GM19468 (cell line): ENCODE results near the gene CYP3A5.

Experiments
- ATAC-seq: cut with Tn5 transposase; IDR thresholded peaks from one replicate; pipeline ENCODE4 v1.9.1; 2021; ENCODE audit warnings: mild to moderate bottlenecking, moderate library complexity, moderate number of reproducible peaks; ENCODE audit not compliant: unreplicated experiment; ENCODE audit errors: extremely low read depth

CYP3A5 gene

DNA sequence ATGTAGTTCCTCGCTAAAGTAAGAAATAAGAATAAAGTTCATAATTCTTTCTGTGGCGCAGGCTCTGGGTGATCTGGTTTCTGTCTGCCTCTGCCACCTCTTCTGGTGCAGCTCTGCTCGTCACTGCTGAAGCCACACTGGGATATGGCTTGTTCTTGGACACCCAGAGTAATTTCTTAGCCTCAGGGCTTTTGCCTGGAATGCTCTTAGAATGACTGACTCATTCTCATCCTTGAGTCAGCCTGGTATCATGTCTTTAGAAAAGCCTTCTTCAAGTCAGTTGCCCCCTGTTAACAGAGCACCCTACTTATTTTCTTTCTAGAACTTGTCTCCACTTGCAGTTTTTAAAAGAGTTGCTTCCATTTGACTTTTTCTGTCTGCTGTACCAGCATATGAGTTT lies 61.1 kb downstream of the CYP3A5 start:
- ATAC-seq, result no peak

- ATAC-seq, result no peak
These were observed 62.5 kb downstream of the CYP3A5 start for GRCh38 chr7:99617192-99617781.

- ATAC-seq, result peak; percentile 88
These were observed 63.2 kb downstream of the CYP3A5 start, which contains the start of gene ZSCAN25 for GRCh38 chr7:99616359-99617191. Gene ZSCAN25, plus strand, starts transcription at chr7:99616946. Its CDS starts 2,661 bp downstream, at chr7:99619607.

DNA sequence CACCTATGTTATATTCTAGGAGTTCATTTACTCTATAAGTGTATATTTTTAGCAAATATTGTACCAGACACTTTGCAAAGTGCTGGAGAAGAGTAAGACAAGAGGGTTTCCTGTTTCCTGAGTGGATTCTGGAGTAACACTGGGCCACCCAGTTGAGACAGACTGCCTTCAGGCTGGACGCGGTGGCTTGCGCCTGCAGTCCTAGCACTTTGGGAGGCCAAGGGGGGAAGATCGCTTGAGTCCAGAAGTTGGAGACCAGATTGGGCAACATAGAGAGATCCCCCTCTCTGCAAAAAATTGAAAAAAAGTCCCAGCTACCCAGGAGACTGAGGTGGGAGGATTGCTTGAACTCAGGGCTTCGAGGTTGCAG lies 63.8 kb downstream of the CYP3A5 start:
- no peak for ATAC-seq

- no peak for ATAC-seq
These were observed 65.3 kb downstream of the CYP3A5 start for GRCh38 chr7:99614495-99614894.

DNA sequence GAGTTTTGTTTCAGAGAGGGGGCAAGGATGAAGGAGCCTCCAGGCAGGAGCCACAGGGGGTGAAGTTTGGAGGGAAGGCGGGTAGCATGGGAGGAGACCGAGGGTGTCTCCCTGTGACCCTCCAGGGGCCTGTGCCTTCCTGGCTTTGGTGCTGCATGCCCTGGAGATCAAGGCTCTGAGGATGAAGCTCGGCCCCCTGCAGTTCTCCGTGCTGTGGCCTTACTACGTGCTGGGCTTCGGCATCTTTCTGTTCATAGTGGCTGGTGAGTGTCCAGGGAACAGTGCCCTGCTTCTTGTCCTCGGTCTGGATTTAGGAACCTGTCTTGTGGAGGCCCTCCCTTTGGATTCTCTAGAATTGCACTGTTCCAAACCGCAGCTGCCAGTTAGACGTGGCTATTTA lies 72.2 kb downstream of the CYP3A5 start:
- no peak for ATAC-seq

- ATAC-seq, result no peak
These were observed 73.3 kb downstream of the CYP3A5 start for GRCh38 chr7:99606531-99606930.

DNA sequence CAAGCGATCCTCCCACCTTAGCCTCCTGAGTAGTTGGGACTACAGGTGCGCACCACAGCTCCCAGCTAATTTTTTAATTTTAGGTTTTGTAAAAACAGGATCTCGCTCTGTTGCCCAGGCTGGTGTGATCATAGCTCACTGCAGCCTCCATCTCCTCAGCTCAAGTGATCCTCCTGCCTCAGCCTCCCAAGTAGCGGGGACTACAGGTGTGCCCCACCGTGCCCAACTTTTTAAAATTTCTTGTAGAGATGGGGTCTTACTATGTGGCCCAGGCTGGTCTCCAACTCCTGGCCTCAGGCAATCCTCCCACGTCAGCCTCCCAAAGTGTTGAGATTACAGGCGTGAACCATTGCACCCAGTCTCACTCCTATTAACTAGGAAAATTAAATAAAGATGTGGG lies 74.3 kb downstream of the CYP3A5 start:
- ATAC-seq, result no peak

DNA sequence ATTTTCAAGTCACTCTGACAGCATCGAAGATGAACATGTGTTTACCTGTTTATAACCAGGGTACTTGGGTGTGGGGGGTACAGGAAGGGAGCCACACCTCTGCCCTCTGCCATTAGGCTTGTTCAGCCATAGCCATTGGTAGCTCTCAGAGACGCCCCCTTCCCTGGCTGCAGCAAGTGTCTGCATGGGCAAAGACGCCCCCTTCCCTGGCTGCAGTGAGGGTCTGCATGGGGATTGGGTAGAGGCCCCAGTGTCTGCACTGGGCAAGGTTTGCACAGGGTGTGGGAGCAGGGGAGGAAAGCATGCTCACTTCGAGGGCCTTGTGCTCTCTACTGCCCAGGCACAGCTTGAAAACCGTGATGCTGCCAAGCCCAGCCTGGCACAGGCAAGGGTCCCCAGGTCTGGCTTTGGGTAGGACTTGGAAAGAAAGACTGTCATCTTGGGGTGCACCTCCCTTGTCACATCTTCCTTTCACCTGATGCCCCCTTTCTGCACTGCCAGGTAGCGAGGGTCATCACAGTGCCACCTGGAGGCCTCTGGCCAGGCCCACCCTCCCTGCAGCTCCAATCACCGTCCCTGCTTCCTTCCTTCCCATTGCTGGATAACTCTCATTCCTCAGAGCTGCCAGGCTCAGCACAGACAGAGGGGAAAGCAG lies 78.0 kb downstream of the CYP3A5 start:
- no peak for ATAC-seq

GRCh38 chr7:99599836-99600235 lies 80.0 kb downstream of the CYP3A5 start:
- ATAC-seq, result no peak
